BJ (cell line): ENCODE data around the gene PPM1M. TPM values are rescaled to one million over a fixed set of nuclear protein-coding genes. Genes with fewer than 3 reads are reported as not detected.

ENCODE experiments used
- CTCF ChIA-PET: fragments of 350-600 bp; formaldehyde crosslinking; extraction: SDS; loops from one replicate; lab custom pipeline; 2021; ENCODE audit warnings: antibody characterized with exemption, inconsistent platforms; lab: Yijun Ruan, JAX
- POLR2A ChIA-PET: fragments of 300-600 bp; sonication (Branson Sonifier 250); formaldehyde crosslinking; extraction: SDS; loops from one replicate; lab custom pipeline; 2021; ENCODE audit warnings: antibody characterized with exemption; lab: Charles Lee
- DNase-seq: peaks from one replicate; pipeline ENCODE4 v3.0.0-alpha.2; 2011; ENCODE audit warnings: low read depth
- H3K27me3 ChIP-seq: 2 replicates; pipeline ENCODE4 v1.6.0; 2011; ENCODE audit warnings: low read length; ENCODE audit not compliant: control insufficient read depth, insufficient read depth
- H3K36me3 ChIP-seq: 2 replicates; pipeline ENCODE4 v1.5.1; 2011; ENCODE audit warnings: low read length; ENCODE audit not compliant: control insufficient read depth, insufficient read depth
- H3K4me3 ChIP-seq: 2 replicates; pipeline ENCODE4 v1.5.1; 2011; ENCODE audit warnings: low read depth, mild to moderate bottlenecking, control low read depth, low read length
- CTCF ChIP-seq: IDR thresholded peaks from 2 replicates; pipeline ENCODE4 v1.5.1; 2011; ENCODE audit warnings: low read depth, mild to moderate bottlenecking, control low read depth, inconsistent platforms, low read length, moderate library complexity; ENCODE audit not compliant: insufficient read depth
- polyA plus RNA-seq: library from polyadenylated mRNA; depleted of rRNA; stranded (reverse); fragments of >200 nt; gene quantifications from 2 replicates; pipeline ENCODE4 v1.2.3, GENCODE V29; 2011

Gene PPM1M
- polyA plus RNA-seq, 1 experiment: 52.2 TPM

- peaks cover 54% of the 10 kb centered on the region for H3K36me3 ChIP-seq
- H3K4me3 ChIP-seq: no peak overlapping the region
- no peak for TF ChIP-seq CTCF
- ChIA-PET POLR2A (no interaction called here), CTCF (interaction anchor here (0.9 to 10.7 kb wide), 5 partner anchors 7 to 108 kb away, joined by 3 to 131 read pairs (median 6); partner anchors contain the start of genes PPM1M and TLR9)
- no peak for DNase-seq
- H3K27me3 ChIP-seq: no peaks in the 10 kb centered on the region
Measured at GRCh38 chr3:52230461-52230860, 15.1 kb upstream of the PPM1M start.

GRCh38 chr3:52230889-52231499 lies 14.6 kb upstream of the PPM1M start:
- no peaks in the 10 kb centered on the region for H3K27me3 ChIP-seq
- ChIA-PET CTCF (interaction anchor here (0.9 to 10.7 kb wide), 14 partner anchors 8 to 107 kb away, joined by 3 to 131 read pairs (median 5); partner anchors contain the start of genes PPM1M and TLR9), POLR2A (no interaction called here)
- DNase-seq: no peak
- H3K4me3 ChIP-seq: no peak overlapping the region
- H3K36me3 ChIP-seq: peaks cover 54% of the 10 kb centered on the region
- TF ChIP-seq CTCF: no peak

DNA sequence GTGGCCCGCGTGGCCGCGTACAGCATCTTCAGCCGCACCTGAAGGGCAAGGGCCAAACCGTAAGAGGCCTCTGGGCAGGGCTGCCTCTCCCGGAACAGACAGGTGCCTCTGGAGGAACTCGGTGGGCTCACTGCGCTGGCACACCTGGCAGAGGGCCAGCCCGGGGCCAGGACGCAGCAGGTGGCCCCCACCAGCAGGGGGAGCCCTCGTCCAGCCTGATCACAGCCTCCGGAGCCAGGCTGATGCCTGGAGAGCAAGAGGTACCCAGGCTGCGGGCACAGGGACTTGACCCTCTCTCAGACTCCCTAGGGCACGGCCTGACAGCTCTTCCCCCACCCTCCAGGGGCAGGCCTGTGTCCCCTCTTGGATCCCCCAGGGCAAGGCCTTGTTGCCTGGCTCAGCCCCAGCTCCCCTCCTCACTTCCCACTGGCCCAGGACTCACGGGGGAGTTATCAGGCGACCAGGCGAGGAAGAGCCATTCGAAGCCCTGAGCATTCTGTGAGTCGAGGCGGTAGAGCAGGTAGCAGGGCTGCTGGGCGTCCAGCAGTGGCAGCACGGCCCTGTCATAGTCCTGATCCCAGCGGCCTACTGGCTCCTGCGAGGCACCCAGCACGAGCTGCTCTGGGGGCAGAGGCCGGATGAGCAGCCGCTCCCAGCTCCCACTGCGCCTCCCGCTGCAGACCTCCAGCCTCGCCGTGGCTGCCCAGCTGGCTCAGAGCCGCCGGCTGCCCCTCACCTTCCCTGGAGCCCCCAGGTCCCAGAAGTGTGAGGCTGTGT lies 13.9 kb upstream of the PPM1M start:
- H3K4me3 ChIP-seq: no peak overlapping the region
- CTCF ChIA-PET: interaction anchor here (0.7 to 10.7 kb wide), 17 partner anchors 8 to 120 kb away, joined by 3 to 131 read pairs (median 5); partner anchors contain the start of genes PPM1M and TLR9
- peaks cover 54% of the 10 kb centered on the region for H3K36me3 ChIP-seq
- no peaks in the 10 kb centered on the region for H3K27me3 ChIP-seq
- TF ChIP-seq CTCF: peak; percentile 95
- DNase-seq: no peak
- POLR2A ChIA-PET: no interaction called here

GRCh38 chr3:52232279-52233107 lies 13.1 kb upstream of the PPM1M start:
- ChIA-PET POLR2A (no interaction called here), CTCF (interaction anchor here (0.6 to 10.7 kb wide), 15 partner anchors 8 to 119 kb away, joined by 3 to 131 read pairs (median 5); partner anchors contain the start of genes PPM1M and TLR9)
- no peak overlapping the region for H3K4me3 ChIP-seq
- DNase-seq: no peak
- H3K36me3 ChIP-seq: peaks cover 54% of the 10 kb centered on the region
- no peak; the same call in 1 of the 2 replicates for TF ChIP-seq CTCF
- H3K27me3 ChIP-seq: no peaks in the 10 kb centered on the region
